Stimulated activated naive CD8-positive, alpha-beta T cell treated with anti-CD3 and anti-CD28 coated beads, Interleukin-15, Interleukin-2, amounts not matched to agents 100 U/mL and 50 U/mL, for 24 hours (primary cell): ENCODE results near the gene MYO1H.

Source experiments
- ATAC-seq: fragments of 150-1000 bp; cut with Tn5 transposase; one replicate; pipeline ENCODE4 v1.10.0; 2021
- DNase-seq: peaks from one replicate; pipeline ENCODE4 v3.0.0; 2021

MYO1H gene

GRCh38 chr12:109475121-109475520, 127.4 kb downstream of the MYO1H start:
- DNase-seq (no peak), ATAC-seq (no peak)

DNA sequence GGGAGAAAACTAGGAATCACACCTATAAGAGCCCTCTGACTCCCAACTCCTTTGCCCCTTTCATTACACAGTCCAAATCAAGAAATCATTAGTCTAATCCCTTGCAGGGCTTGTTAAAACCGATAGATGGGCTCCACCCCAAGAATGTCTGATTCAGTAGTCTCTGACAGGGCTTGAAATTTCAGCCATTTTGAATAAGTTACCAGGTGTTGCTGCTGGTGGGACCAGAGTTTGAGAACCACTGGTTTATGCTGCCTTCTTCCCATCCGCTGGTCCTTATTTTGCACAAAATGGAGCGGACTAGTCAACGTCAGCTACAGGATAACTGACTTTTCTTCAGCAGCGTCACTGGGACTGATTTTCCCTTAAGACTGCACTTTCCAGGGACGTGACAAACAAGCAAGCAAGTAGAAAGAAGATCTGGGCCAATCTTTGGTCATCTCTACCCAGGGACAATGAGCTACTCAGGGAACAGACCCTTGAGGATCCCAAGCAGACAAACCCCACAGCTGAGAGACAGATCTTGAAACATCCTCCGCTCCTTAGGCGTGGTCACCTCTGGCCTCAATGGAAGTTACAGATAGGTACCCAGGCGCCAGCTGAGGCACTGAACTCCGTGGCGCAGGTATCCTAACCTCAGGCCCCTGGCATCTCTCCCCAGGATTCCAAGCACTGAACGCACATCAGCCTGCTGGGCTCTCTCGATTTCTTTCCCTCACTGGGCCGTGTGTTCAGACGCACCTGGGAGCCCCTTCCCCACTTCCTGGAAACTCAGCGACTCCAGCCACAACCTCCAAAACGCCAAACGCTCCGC, 128.5 kb downstream of the MYO1H start:
- no peak for ATAC-seq
- peak; percentile 7 for DNase-seq

- DNase-seq (no peak), ATAC-seq (no peak)
Observed at GRCh38 chr12:109476807-109477184, 129.1 kb downstream of the MYO1H start.

DNA sequence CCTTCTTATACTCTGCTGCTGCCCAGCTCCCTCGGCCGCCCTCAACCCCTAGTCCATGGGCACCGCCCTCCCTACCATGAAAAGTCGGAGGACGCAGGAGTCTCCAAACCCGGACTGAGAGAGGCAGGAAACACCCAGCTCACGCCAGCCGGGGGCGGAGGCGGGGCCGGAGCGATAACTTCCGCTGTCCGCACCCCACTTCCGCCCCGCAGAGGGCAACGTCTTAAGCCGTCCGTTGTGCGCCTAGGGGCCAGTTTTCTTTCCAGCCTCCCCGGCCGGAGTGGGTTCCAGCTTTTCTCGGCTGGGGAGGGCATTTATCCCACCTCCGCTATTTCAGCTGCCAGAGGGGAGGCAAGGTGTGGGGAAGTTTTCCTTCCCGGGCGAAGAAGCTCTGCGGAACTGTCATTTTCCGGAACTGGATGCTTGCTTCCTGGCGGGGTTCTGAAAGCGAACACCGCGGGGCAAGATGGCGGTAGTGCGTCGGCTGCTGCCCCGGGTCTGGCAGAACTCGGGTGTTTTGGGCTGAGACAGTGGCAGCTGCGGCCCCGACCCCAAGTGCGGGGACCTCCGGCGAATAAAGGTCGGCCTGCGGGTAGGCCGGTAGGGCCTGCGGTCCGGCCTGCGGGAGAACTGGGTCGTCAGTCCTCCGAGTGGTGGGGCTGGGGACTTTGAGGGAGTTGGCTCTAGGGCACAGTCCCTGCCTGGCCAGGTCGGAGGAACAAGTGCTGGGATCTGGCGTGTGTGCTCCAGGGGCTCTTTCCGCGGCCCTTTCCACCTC, 129.7 kb downstream of the MYO1H start, which contains the start of the genes KCTD10 and UBE3B:
KCTD10 (minus strand) TSS at position 116 of the 778 bp plus-strand sequence; CDS start at position 78, 38 bp downstream.
UBE3B (plus strand) TSS at position 450 of the 778 bp plus-strand sequence. CDS start 5,918 bp downstream, outside the sequence.
- ATAC-seq: peak; percentile 98
- DNase-seq: peak; percentile 90

DNA sequence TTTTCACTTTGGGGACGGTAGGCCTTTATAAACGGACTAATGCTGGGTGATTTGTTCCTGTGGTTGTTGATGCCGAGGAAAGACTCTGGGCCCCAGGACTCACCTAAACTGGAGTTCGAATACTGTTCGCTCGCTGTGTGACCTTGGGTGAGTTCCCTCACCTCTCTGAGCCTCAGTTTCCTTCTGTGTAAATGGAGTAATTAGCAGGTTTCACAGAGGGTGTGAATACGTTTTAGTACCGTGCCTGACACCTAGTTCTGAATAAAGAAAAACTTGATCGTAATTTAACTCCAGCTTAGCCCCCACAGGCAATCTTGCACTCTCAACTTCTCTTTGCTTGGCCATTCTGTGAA, 130.2 kb downstream of the MYO1H start:
- DNase-seq (no peak), ATAC-seq (no peak)

DNA sequence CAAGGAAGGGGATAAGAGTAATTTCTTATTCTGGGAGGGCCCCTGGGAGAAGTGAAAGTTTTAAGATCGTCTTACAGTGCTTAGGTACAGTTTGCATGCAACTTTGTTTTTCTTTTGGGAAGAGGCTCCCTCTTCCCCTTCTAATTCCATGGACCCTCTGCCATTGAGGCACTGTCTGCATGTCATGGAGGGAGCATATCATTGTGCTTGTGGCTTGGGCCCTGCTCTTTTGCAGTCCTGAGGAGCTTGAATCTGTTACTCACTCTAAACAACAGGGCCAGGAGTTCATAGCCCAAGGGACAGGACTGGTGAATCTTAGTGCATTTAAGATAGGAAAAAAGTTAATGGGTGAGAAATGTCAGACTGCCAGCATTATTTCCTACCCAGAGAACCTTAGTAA, 132.1 kb downstream of the MYO1H start:
- DNase-seq (no peak), ATAC-seq (no peak)

DNA sequence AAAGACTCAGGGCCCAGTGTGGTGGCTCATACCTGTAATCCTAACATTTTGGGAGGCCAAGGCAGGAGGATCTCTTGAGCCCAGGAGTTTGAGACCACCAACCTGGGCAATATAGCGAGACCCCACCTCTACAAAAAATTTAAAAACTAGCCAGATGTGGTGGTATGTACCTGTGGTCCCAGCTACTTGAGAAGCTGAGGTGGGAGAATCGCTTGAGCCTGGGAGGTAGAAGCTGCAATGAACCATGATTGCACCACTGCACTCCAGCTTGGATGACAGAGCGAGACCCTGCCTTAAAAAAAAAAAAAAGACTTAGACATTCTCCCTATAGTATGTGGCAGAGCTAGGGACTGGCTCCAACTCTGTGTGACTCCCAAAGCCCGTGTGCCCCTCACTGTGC, 132.7 kb downstream of the MYO1H start:
- no peak for ATAC-seq

GRCh38 chr12:109481863-109482262, 134.2 kb downstream of the MYO1H start:
- no peak for DNase-seq
- no peak for ATAC-seq

More for the DNA sequence above, 132.7 kb downstream of the MYO1H start:
- no peak for DNase-seq

DNA sequence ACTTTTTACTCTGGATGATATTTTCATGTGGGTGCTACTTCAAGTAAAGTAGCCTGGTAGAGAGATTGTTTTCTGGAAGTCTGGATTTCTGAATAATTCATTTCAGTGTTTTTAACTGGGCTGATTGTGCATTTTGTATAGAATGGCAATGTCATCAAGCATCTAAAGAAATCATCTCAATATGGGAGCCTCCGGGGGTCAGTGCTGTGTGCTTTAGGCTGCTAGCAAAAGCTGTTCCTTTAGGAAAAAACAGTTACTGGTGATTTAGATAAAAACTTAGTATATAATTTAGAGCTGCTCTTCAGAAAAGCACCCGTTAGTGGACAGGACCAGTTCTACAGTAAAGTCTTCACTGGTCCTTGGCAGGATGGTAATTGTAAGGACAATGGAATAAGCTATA, 134.8 kb downstream of the MYO1H start:
- no peak for ATAC-seq
- no peak for DNase-seq

GRCh38 chr12:109482894-109483293, 135.2 kb downstream of the MYO1H start:
- ATAC-seq (no peak), DNase-seq (no peak)

DNA sequence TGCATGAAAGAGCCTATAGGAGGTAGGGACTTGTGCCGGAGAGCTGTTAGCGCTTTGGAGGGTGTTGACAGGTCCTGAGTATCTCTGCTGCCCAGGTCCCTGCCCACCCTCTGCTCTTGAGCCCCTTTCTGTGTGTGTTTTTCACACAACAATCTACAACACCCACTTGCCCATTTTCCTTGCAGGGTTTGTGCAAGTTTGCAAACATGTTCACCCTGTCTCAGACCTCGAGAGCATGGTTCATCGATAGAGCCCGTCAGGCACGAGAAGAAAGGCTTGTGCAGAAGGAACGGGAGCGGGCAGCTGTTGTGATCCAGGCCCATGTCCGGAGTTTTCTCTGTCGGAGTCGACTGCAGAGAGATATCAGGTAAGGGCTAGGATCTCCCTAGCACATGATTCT, 135.6 kb downstream of the MYO1H start:
- ATAC-seq (no peak), DNase-seq (no peak)

GRCh38 chr12:109485201-109485600, 137.5 kb downstream of the MYO1H start:
- ATAC-seq: no peak
- DNase-seq: no peak

GRCh38 chr12:109487181-109488050, 139.7 kb downstream of the MYO1H start:
- ATAC-seq: no peak
- no peak for DNase-seq

DNA sequence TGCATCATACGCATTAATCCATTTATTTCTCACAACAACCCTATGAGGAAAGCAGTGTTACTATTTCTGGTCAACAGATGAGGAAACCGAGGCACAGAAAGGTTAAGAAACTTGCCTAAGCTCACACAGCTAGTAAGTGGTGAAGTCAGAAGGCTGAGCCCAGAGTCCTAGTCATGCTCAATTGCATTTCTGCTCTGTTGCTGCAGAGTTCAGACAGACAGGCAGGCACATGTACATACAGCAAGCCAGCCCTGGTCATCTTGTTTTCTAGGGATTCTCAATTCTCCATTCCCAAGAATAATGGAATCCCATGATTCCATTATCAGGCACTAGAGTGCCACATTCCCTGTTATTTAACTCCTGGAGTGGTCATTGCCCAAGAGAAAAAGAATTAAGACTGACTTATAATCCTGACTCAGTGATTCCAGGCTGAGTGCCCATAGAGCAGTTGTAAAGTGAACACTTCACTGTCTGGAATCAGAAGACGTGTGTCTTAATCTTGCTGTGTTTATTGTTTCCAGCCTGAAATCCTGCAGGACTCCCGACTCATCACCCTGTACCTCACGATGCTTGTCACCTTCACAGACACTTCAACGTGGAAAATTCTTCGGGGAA, 140.5 kb downstream of the MYO1H start:
- no peak for ATAC-seq
- DNase-seq: no peak

- no peak for ATAC-seq
- DNase-seq: no peak
Observed at GRCh38 chr12:109489016-109489954, 141.6 kb downstream of the MYO1H start.

DNA sequence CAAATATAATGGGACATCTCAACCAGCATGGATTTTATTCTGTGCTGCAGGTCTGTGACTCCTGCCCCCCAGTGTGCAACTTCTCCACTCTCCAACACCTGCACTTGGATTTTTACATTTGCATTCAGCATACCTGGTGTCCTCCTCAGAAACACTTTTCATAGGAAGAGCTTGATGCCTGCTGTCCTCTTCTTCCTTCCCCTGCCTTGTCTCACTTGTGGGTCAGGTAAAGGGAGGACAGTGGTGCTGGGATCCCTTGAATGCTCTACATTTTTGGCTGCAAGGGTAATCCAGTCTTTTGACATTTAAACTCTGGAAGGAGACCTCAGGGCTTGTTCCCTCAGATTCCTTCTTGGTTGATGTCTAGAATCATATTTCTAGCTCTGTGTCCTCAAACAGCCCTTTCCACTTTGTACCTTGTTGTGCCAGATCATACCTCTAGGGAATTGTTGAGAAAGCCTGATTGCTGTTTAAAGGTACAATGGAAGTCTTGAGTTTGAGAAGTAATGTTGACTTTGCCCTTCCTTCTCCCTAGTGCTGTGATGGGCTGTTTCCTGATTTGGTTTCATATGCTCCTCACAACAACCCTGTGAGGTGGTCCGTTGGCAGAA, 142.4 kb downstream of the MYO1H start:
- ATAC-seq: no peak

DNA sequence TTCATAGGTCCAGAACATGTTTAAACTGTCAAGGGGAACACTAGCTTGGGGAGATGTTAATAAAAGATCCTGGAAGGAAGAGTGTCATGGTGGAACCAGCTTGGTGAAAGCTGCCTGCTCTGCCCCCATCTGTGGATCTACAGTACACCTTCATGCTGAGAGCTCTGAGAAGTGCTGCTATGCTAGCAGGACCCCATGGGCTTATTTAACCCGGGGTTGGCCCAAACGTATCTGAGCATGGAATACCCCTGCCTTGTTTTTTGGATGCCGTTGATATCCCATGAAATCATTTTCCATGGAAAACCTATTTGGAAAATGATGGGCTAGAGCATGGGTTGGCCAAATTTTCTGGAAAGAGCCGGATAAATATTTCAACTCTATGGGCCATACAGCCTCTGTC, 144.0 kb downstream of the MYO1H start:
- no peak for DNase-seq
- ATAC-seq: no peak

More for the DNA sequence above, 142.4 kb downstream of the MYO1H start:
- DNase-seq: no peak

GRCh38 chr12:109492371-109492770, 144.7 kb downstream of the MYO1H start:
- ATAC-seq: no peak
- DNase-seq: no peak

- DNase-seq (no peak), ATAC-seq (no peak)
Observed at GRCh38 chr12:109493090-109493489, 145.4 kb downstream of the MYO1H start.

- DNase-seq (no peak), ATAC-seq (no peak)
Observed at GRCh38 chr12:109493938-109494337, 146.2 kb downstream of the MYO1H start.
